OCI-LY7 (cell line): ENCODE data around the gene CDYL. TPM values are rescaled to one million over a fixed set of nuclear protein-coding genes. Genes with fewer than 3 reads are reported as not detected.

Source experiments
- BruUV-seq: library from RNA; stranded (reverse); fragments of 400-500 nt; replicated peaks from 2 replicates; lab custom pipeline; 2021; lab: Mats Ljungman, UMichigan
- CTCF ChIA-PET: fragments of 300-600 bp; sonication (Branson Sonifier 250); formaldehyde crosslinking; loops from one replicate; lab custom pipeline; 2022; ENCODE audit warnings: antibody characterized with exemption; ENCODE audit not compliant: unreplicated experiment; lab: Charles Lee
- POLR2A ChIA-PET: fragments of 300-600 bp; sonication (Branson Sonifier 250); formaldehyde crosslinking; loops from one replicate; lab custom pipeline; 2022; ENCODE audit warnings: antibody characterized with exemption; lab: Charles Lee
- DNase-seq: peaks from one replicate; pipeline ENCODE4 v3.0.0-alpha.2; 2015; ENCODE audit warnings: low spot score
- H2AFZ ChIP-seq: fragments of 200-600 bp; sonication (generic), shearing (Covaris generic); 2 replicates; pipeline ENCODE4 v1.6.1; 2014; ENCODE audit warnings: mild to moderate bottlenecking, antibody characterized with exemption, low read length, moderate library complexity
- H3K27ac ChIP-seq: fragments of 200-600 bp; sonication (generic); 2 replicates; pipeline ENCODE4 v1.5.1; 2014; ENCODE audit warnings: mixed run types, low read depth, mild to moderate bottlenecking, moderate library complexity, low read length, inconsistent platforms; ENCODE audit not compliant: poor library complexity, severe bottlenecking
- H3K36me3 ChIP-seq: fragments of 200-600 bp; sonication (generic); 2 replicates; pipeline ENCODE4 v1.6.1; 2014; ENCODE audit warnings: mild to moderate bottlenecking, antibody characterized with exemption, low read length, moderate library complexity, mixed read lengths; ENCODE audit not compliant: insufficient read depth
- H3K4me1 ChIP-seq: fragments of 200-600 bp; sonication (generic); 2 replicates; pipeline ENCODE4 v1.5.1; 2014; ENCODE audit warnings: mild to moderate bottlenecking, low read length; ENCODE audit not compliant: insufficient read depth, poor library complexity, severe bottlenecking
- H3K4me2 ChIP-seq: fragments of 200-600 bp; sonication (generic); 2 replicates; pipeline ENCODE4 v1.6.1; 2014; ENCODE audit warnings: mild to moderate bottlenecking, low read length
- H3K4me3 ChIP-seq: fragments of 200-600 bp; sonication (generic); 2 replicates; pipeline ENCODE4 v1.5.1; 2014; ENCODE audit warnings: mild to moderate bottlenecking, low read depth, low read length; ENCODE audit not compliant: poor library complexity, severe bottlenecking
- H3K79me2 ChIP-seq: fragments of 200-600 bp; sonication (generic); 2 replicates; pipeline ENCODE4 v1.6.1; 2016; ENCODE audit warnings: low read depth, mild to moderate bottlenecking, low read length, moderate library complexity, mixed read lengths; ENCODE audit not compliant: insufficient read depth
- H3K9me2 ChIP-seq: fragments of 200-600 bp; sonication (generic); 2 replicates; pipeline ENCODE4 v1.6.1; 2016; ENCODE audit warnings: mild to moderate bottlenecking, low read length, mixed read lengths; ENCODE audit not compliant: insufficient read depth
- H3K9me3 ChIP-seq: fragments of 200-600 bp; sonication (generic); 2 replicates; pipeline ENCODE4 v1.6.1; 2014; ENCODE audit warnings: mild to moderate bottlenecking, mixed run types, low read length, mixed read lengths
- H4K20me1 ChIP-seq: fragments of 200-600 bp; sonication (generic); 2 replicates; pipeline ENCODE4 v1.6.1; 2014; ENCODE audit warnings: mild to moderate bottlenecking, antibody characterized with exemption, low read length, moderate library complexity, mixed read lengths; ENCODE audit not compliant: insufficient read depth
- EZH2phosphoT487 ChIP-seq: fragments of 200-600 bp; sonication (generic); IDR thresholded peaks from 2 replicates; pipeline ENCODE4 v1.6.1; 2018; ENCODE audit warnings: low read depth, borderline replicate concordance, mild to moderate bottlenecking, mixed run types, antibody characterized with exemption, low read length, moderate library complexity, mixed read lengths
- intact Hi-C: fragments of 100-400 bp; cut with micrococcal nuclease; formaldehyde crosslinking; loops from one replicate; pipeline ENCODE4 v1.10.0; 2022; ENCODE audit not compliant: unreplicated experiment
- total RNA-seq, 2 experiments: library from RNA; depleted of rRNA in 1 of 2; stranded (reverse); fragments of >200 nt in 1 of 2; shearing (Covaris generic) in 1 of 2; gene quantifications; 2 replicates each; pipeline ENCODE4 v1.2.3, GENCODE V29; 2014 to 2022
- TF ChIP-seq, protein P1 (sequence below): fragments of 200-600 bp; sonication (generic); conservative IDR thresholded peaks from 2 replicates; pipeline ENCODE4 v1.5.1; 2014; ENCODE audit warnings: mild to moderate bottlenecking, antibody characterized with exemption, low read length, moderate library complexity, mixed read lengths

Gene CDYL
- total RNA-seq, 2 experiments from 2014 or later, result 33.6 to 76.4 TPM

DNA sequence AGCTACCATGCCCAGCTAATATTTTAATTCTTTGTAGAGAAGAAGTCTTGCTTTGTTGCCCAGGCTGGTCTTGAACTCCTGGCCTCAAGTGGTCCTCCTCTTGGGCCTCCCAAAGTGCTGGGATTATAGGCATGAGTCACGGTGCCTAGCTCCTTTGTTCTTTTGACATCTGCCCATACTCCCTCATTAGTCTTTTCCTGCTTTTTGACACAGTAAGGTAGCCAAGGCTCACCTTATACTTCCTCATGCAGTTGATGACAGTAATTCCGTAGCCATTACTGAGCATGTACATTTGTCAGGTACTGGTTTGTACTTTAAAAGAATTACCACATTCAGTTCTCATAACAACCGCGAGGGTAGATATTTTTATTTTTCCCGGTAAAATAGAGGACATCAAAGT is 76.7 kb downstream of the CDYL start:
- H3K79me2 ChIP-seq, result peaks cover 11% of the 10 kb centered on the region; the same call in 1 of the 2 replicates
- H4K20me1 ChIP-seq, result peaks cover 7% of the 10 kb centered on the region
- no peak for DNase-seq

DNA sequence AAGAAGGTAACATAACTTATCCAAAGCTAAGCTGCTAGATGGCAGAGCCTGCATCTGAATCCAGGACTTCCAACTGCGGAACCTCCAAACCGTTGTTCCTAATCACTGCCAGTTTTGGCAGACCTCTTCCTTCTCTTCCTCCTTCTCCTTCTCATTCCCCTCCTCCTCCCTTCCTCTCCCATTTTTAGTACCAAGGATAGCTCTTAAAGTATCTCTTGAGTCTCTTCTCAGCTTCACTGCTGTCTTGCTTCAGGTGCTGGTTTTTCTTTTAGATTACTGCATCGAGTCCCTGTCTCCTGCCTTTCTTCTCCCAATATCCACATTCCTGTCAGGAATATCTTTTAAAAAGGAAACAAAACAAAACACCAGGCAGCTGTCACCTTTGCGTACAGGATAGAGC is 77.1 kb downstream of the CDYL start:
- Histone ChIP-seq H3K36me3 (no peaks in the 10 kb centered on the region), H3K4me1 (peaks cover 16% of the 10 kb centered on the region), H3K9me2 (no peaks in the 10 kb centered on the region), H4K20me1 (peaks cover 7% of the 10 kb centered on the region), H3K4me2 (0 out of 2 replicates have a peak overlapping the region, but pooled peaks have one; percentile 12), H3K27ac (no peak overlapping the region), H2AFZ (no peak overlapping the region), H3K4me3 (no peak overlapping the region), H3K79me2 (peaks cover 9% of the 10 kb centered on the region; the same call in 1 of the 2 replicates), H3K9me3 (no peaks in the 10 kb centered on the region)
- POLR2A ChIA-PET, result interaction anchor here (0.7 to 2.1 kb wide), 5 partner anchors 9 to 64 kb away, joined by 3 to 7 read pairs (median 3); no protein-coding TSS in a partner anchor
- DNase-seq, result no peak
- no peak for TF ChIP-seq EZH2phosphoT487
- TF ChIP-seq, protein P1, sequence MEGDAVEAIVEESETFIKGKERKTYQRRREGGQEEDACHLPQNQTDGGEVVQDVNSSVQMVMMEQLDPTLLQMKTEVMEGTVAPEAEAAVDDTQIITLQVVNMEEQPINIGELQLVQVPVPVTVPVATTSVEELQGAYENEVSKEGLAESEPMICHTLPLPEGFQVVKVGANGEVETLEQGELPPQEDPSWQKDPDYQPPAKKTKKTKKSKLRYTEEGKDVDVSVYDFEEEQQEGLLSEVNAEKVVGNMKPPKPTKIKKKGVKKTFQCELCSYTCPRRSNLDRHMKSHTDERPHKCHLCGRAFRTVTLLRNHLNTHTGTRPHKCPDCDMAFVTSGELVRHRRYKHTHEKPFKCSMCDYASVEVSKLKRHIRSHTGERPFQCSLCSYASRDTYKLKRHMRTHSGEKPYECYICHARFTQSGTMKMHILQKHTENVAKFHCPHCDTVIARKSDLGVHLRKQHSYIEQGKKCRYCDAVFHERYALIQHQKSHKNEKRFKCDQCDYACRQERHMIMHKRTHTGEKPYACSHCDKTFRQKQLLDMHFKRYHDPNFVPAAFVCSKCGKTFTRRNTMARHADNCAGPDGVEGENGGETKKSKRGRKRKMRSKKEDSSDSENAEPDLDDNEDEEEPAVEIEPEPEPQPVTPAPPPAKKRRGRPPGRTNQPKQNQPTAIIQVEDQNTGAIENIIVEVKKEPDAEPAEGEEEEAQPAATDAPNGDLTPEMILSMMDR, result no peak
- intact Hi-C loops, result no loop called here
- CTCF ChIA-PET, result no interaction called here
- BruUV-seq, result no TSS peak

More for the DNA sequence above, 76.7 kb downstream of the CDYL start:
- H3K27ac ChIP-seq, result no peak overlapping the region
- no peaks in the 10 kb centered on the region for H3K9me2 ChIP-seq
- H3K4me2 ChIP-seq, result no peak overlapping the region
- peaks cover 16% of the 10 kb centered on the region for H3K4me1 ChIP-seq
- ChIA-PET CTCF (no interaction called here), POLR2A (interaction anchor here (0.7 to 2.1 kb wide), 5 partner anchors 9 to 65 kb away, joined by 3 to 7 read pairs (median 3); no protein-coding TSS in a partner anchor)
- H3K9me3 ChIP-seq, result no peaks in the 10 kb centered on the region
- H3K36me3 ChIP-seq, result no peaks in the 10 kb centered on the region
- no peak overlapping the region for H3K4me3 ChIP-seq
- no TSS peak for BruUV-seq
- intact Hi-C loops, result no loop called here
- no peak overlapping the region for H2AFZ ChIP-seq
- TF ChIP-seq EZH2phosphoT487, result no peak

DNA sequence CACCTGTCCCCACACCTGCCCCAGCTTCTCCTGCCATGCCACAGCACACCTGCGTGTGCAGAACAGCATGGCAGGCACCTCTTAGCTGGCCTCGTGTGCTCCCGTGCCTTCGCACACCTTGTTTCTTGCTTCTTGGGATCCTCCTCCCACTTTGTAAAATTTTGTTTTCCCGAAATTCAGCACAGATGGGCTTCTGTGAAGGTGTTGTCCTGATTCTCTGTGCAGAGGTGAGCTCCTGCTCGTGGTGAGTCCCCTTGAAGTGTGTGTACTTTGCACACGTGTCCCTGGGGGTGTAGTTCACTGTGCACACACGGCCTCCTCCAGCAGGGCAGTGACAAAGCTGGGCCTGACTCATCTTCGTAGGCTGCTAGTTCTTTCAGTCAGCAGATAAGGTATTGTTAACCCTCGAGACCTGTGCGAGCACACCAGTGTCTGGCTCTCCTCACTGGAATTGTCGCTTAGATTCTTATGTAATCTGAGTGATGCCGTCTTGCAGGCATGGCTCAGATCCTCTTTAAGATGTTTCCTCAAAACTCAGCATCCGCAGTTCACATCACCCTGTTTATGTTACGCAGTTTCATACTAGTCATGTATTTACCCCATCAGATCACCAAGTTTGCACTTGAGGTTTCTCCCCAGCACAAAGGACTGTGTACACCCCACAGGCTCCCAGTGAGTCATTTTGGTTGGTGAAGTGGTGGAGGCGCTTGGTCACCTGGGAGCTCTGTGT is 77.7 kb downstream of the CDYL start:
- Histone ChIP-seq H3K4me1 (peaks cover 16% of the 10 kb centered on the region), H3K79me2 (peaks cover 6% of the 10 kb centered on the region; the same call in 1 of the 2 replicates), H3K36me3 (no peaks in the 10 kb centered on the region), H3K27ac (no peak overlapping the region), H4K20me1 (peaks cover 7% of the 10 kb centered on the region), H3K9me3 (no peaks in the 10 kb centered on the region), H3K4me2 (0 out of 2 replicates have a peak overlapping the region, but pooled peaks have one; percentile 12), H3K4me3 (no peak overlapping the region), H3K9me2 (no peaks in the 10 kb centered on the region), H2AFZ (no peak overlapping the region)
- CTCF ChIA-PET, result no interaction called here
- TF ChIP-seq EZH2phosphoT487, result no peak
- TF ChIP-seq, protein P1, result no peak
- intact Hi-C loops, result no loop called here
- DNase-seq, result no peak
- POLR2A ChIA-PET, result interaction anchor here (0.7 to 2.1 kb wide), 4 partner anchors 8 to 75 kb away, joined by 3 to 7 read pairs (median 4); no protein-coding TSS in a partner anchor
- no TSS peak for BruUV-seq
